ENCODE measurements around the gene CLNK. TPM values are rescaled to one million over a fixed set of nuclear protein-coding genes. Genes with fewer than 3 reads are reported as not detected.

The CLNK gene
- total RNA-seq, 1 donor from 2014 or later: not detected

DNA sequence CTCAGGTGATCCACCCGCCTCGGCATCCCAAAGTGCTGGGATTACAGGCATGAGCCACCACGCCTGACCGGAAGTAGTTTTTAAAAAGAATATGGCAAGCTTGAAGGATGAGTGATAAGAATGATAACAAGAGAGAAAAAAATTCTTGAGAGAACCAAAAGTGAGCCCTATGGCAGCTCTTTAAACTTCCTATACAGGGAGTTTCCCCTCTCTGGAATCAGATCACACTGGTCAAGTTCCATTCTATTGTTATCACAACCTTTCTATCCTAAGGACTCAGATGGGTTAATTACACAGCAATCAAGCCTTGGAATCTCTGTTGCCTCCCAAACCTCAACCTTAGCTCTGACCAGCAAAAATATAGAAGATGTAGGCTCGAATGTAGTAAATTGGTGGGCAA, 193.6 kb downstream of the CLNK start:
- Mint-ChIP-seq H3K27me3 (peaks cover 4% of the 10 kb centered on the region), H3K36me3 (no peaks in the 10 kb centered on the region), H3K4me3 (no peak overlapping the region), H3K27ac (no peak overlapping the region), H3K4me1 (ENCODE audit: unreplicated experiment) (no peaks in the 10 kb centered on the region), H3K9me3 (no peaks in the 10 kb centered on the region)
- DNase-seq (ENCODE audit: extremely low spot score, unreplicated experiment): no peak
- TF ChIP-seq CTCF (conservative IDR thresholded peaks at IDR 0.05): no peak

DNA sequence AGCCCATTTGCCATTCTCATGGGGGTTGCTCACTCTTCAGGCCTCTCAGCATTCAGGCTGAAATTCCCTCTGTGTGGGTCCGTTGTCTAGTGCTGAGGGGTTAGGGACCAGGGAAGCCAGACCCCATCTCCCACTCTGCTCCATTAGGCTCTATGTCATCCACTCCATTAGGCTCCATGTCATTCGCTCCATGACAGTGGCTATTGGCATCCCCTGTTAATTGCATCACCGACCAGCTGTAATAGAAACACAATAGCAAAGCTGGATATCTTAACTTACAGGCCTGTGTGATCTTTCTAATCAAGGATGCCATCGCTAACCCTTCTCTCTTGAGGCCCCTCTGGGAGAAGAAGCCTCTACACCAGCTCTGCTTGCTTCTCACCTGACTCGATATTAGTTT, 201.7 kb downstream of the CLNK start:
- H3K4me3 Mint-ChIP-seq: no peak overlapping the region
- no peak for TF ChIP-seq CTCF (conservative IDR thresholded peaks at IDR 0.05)
- no peak overlapping the region for H3K27ac Mint-ChIP-seq
- no peaks in the 10 kb centered on the region for H3K36me3 Mint-ChIP-seq
- no peaks in the 10 kb centered on the region for H3K27me3 Mint-ChIP-seq
- DNase-seq (ENCODE audit: extremely low spot score, unreplicated experiment): no peak
- H3K9me3 Mint-ChIP-seq: no peaks in the 10 kb centered on the region
- H3K4me1 Mint-ChIP-seq (ENCODE audit: unreplicated experiment): no peaks in the 10 kb centered on the region

DNA sequence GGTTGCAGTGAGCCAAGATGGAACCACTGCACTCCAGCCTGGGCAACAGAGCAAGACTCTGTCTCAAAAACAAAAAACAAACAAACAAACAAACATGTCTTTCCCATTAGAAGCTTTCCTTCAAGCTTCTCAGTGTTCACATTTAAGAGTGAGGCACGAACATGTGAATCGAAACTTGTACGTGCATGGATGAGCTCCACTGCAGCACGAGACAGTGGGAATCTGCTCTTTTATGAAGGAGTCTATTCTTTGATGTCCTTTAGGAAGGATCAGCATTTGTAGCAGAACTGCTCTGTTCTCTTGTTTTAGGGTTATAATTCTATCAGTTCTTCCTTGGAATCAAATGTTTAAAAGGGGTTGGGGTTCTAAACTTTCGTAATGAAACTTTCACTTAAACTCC, 204.0 kb downstream of the CLNK start:
- H3K9me3 Mint-ChIP-seq: no peaks in the 10 kb centered on the region
- H3K36me3 Mint-ChIP-seq: no peaks in the 10 kb centered on the region
- no peak for TF ChIP-seq CTCF (conservative IDR thresholded peaks at IDR 0.05)
- H3K27me3 Mint-ChIP-seq: no peaks in the 10 kb centered on the region
- H3K4me1 Mint-ChIP-seq (ENCODE audit: unreplicated experiment): no peaks in the 10 kb centered on the region
- no peak for DNase-seq (ENCODE audit: extremely low spot score, unreplicated experiment)
- H3K27ac Mint-ChIP-seq: no peak overlapping the region
- no peak overlapping the region for H3K4me3 Mint-ChIP-seq

- Mint-ChIP-seq H3K27me3 (no peaks in the 10 kb centered on the region), H3K9me3 (no peaks in the 10 kb centered on the region)
Measured at GRCh38 chr4:10478621-10479020, 205.9 kb downstream of the CLNK start.

GRCh38 chr4:10470505-10470904, 214.1 kb downstream of the CLNK start:
- no peak overlapping the region for H3K4me3 Mint-ChIP-seq
- DNase-seq (ENCODE audit: extremely low spot score, unreplicated experiment): no peak
- no peaks in the 10 kb centered on the region for H3K9me3 Mint-ChIP-seq
- no peak for TF ChIP-seq CTCF (conservative IDR thresholded peaks at IDR 0.05)
- no peaks in the 10 kb centered on the region for H3K27me3 Mint-ChIP-seq
- no peaks in the 10 kb centered on the region for H3K4me1 Mint-ChIP-seq (ENCODE audit: unreplicated experiment)
- H3K36me3 Mint-ChIP-seq: no peaks in the 10 kb centered on the region
- H3K27ac Mint-ChIP-seq: no peak overlapping the region

More at GRCh38 chr4:10478621-10479020, 205.9 kb downstream of the CLNK start:
- no peaks in the 10 kb centered on the region for H3K4me1 Mint-ChIP-seq (ENCODE audit: unreplicated experiment)
- no peak for TF ChIP-seq CTCF (conservative IDR thresholded peaks at IDR 0.05)
- no peaks in the 10 kb centered on the region for H3K36me3 Mint-ChIP-seq
- H3K4me3 Mint-ChIP-seq: no peak overlapping the region
- H3K27ac Mint-ChIP-seq: no peak overlapping the region
- no peak for DNase-seq (ENCODE audit: extremely low spot score, unreplicated experiment)

DNA sequence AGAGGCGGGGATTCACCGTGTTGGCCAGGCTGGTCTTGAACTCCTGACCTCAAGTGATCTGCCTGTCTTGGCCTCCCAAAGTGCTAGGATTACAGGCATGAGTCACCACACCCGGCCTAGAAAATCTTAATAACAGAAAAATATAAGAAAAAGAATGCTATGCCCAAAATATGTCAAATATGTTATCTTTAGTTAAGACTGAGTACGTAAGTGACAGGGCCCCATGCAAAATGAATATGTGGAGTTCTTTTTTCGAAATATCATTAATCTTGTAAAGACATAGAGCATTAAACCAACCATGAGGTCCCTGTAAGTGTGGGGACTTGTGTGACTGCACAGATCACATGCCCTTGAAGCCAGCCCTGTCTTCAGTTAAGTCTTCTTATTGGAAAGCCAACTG, 218.4 kb downstream of the CLNK start:
- H3K27ac Mint-ChIP-seq: no peak overlapping the region
- no peak for DNase-seq (ENCODE audit: extremely low spot score, unreplicated experiment)
- peaks cover 7% of the 10 kb centered on the region for H3K9me3 Mint-ChIP-seq
- no peak for TF ChIP-seq CTCF (conservative IDR thresholded peaks at IDR 0.05)
- no peak overlapping the region for H3K4me3 Mint-ChIP-seq
- no peaks in the 10 kb centered on the region for H3K36me3 Mint-ChIP-seq
- no peaks in the 10 kb centered on the region for H3K4me1 Mint-ChIP-seq (ENCODE audit: unreplicated experiment)
- H3K27me3 Mint-ChIP-seq: peaks cover 31% of the 10 kb centered on the region
